H9 (cell line): ENCODE measurements around the gene SPDYA. TPM values are rescaled to one million over a fixed set of nuclear protein-coding genes. Genes with fewer than 3 reads are reported as not detected.

ENCODE experiments used
- DNase-seq: peaks from one replicate; pipeline ENCODE4 v3.0.0-alpha.2; 2017
- H2AFZ ChIP-seq: one replicate; pipeline ENCODE4 v1.6.1; 2013; ENCODE audit warnings: mild to moderate bottlenecking, low read length, control low read depth, moderate library complexity
- H2AK5ac ChIP-seq: 2 replicates; pipeline ENCODE4 v1.6.1; 2013; ENCODE audit warnings: low read length, control low read depth, mixed read lengths; ENCODE audit not compliant: insufficient read length
- H2BK120ac ChIP-seq: one replicate; pipeline ENCODE4 v1.6.1; 2013; ENCODE audit warnings: low read depth, mild to moderate bottlenecking, low read length, control low read depth, inconsistent platforms; ENCODE audit not compliant: poor library complexity, severe bottlenecking
- H2BK12ac ChIP-seq: 2 replicates; pipeline ENCODE4 v1.6.1; 2013; ENCODE audit warnings: low read length, control low read depth, mixed read lengths, low read depth; ENCODE audit not compliant: insufficient read length
- H2BK15ac ChIP-seq: 2 replicates; pipeline ENCODE4 v1.6.1; 2013; ENCODE audit warnings: low read depth, low read length, control low read depth
- H2BK20ac ChIP-seq: one replicate; pipeline ENCODE4 v1.6.1; 2013; ENCODE audit warnings: low read depth, mild to moderate bottlenecking, low read length, control low read depth, inconsistent platforms; ENCODE audit not compliant: poor library complexity, severe bottlenecking
- H2BK5ac ChIP-seq: 2 replicates; pipeline ENCODE4 v1.6.1; 2013; ENCODE audit warnings: low read length, control low read depth, mixed read lengths; ENCODE audit not compliant: insufficient read length
- H3K14ac ChIP-seq: 2 replicates; pipeline ENCODE4 v1.6.1; 2013; ENCODE audit warnings: low read length, control low read depth; ENCODE audit not compliant: insufficient read depth
- H3K18ac ChIP-seq: 2 replicates; pipeline ENCODE4 v1.6.1; 2013; ENCODE audit warnings: low read depth, mild to moderate bottlenecking, mixed read lengths, low read length, control low read depth; ENCODE audit not compliant: insufficient read length
- H3K23ac ChIP-seq: 2 replicates; pipeline ENCODE4 v1.6.1; 2013; ENCODE audit warnings: low read length, control low read depth, mixed read lengths, low read depth; ENCODE audit not compliant: insufficient read length
- H3K23me2 ChIP-seq: 2 replicates; pipeline ENCODE4 v1.6.1; 2013; ENCODE audit warnings: low read depth, mild to moderate bottlenecking, mixed read lengths, low read length, control low read depth; ENCODE audit not compliant: insufficient read length, poor library complexity, severe bottlenecking
- H3K27ac ChIP-seq: 2 replicates; pipeline ENCODE4 v1.5.1; 2013; ENCODE audit warnings: low read length, control low read depth, mixed read lengths, low read depth; ENCODE audit not compliant: insufficient read length
- H3K27me3 ChIP-seq: 2 replicates; pipeline ENCODE4 v1.6.1; 2013; ENCODE audit warnings: low read length, control low read depth, inconsistent platforms; ENCODE audit not compliant: insufficient read depth
- H3K4ac ChIP-seq: 2 replicates; pipeline ENCODE4 v1.6.1; 2013; ENCODE audit warnings: low read depth, mild to moderate bottlenecking, control low read depth, inconsistent platforms, low read length, moderate library complexity
- H3K4me1 ChIP-seq: 2 replicates; pipeline ENCODE4 v1.6.1; 2013; ENCODE audit warnings: low read length, control low read depth, inconsistent platforms; ENCODE audit not compliant: insufficient read depth
- H3K4me2 ChIP-seq: 2 replicates; pipeline ENCODE4 v1.6.1; 2013; ENCODE audit warnings: low read length, control low read depth, mixed read lengths; ENCODE audit not compliant: insufficient read length, insufficient read depth
- H3K56ac ChIP-seq: 2 replicates; pipeline ENCODE4 v1.6.1; 2013; ENCODE audit warnings: low read depth, mild to moderate bottlenecking, mixed read lengths, low read length, control low read depth; ENCODE audit not compliant: insufficient read length
- H3K79me1 ChIP-seq: 2 replicates; pipeline ENCODE4 v1.6.1; 2013; ENCODE audit warnings: low read depth, mild to moderate bottlenecking, moderate library complexity, low read length, control low read depth, inconsistent platforms; ENCODE audit not compliant: insufficient read depth, poor library complexity, severe bottlenecking
- H3K79me2 ChIP-seq: 2 replicates; pipeline ENCODE4 v1.6.1; 2013; ENCODE audit warnings: low read length, control low read depth, inconsistent platforms; ENCODE audit not compliant: insufficient read depth
- H3K9ac ChIP-seq: 2 replicates; pipeline ENCODE4 v1.6.1; 2013; ENCODE audit warnings: low read length, control low read depth, mixed read lengths; ENCODE audit not compliant: insufficient read length; ENCODE audit errors: extremely low read depth
- H3K9me3 ChIP-seq: one replicate; pipeline ENCODE4 v1.6.1; 2013; ENCODE audit warnings: low read depth, low read length, inconsistent platforms; ENCODE audit not compliant: control insufficient read depth
- H3T11ph ChIP-seq: one replicate; pipeline ENCODE4 v1.6.1; 2013; ENCODE audit warnings: mild to moderate bottlenecking, low read length, control low read depth, inconsistent platforms
- H4K20me1 ChIP-seq: one replicate; pipeline ENCODE4 v1.6.1; 2013; ENCODE audit not compliant: control insufficient read depth, insufficient read length, insufficient read depth
- H4K5ac ChIP-seq: 2 replicates; pipeline ENCODE4 v1.6.1; 2013; ENCODE audit warnings: low read depth, mild to moderate bottlenecking, mixed read lengths, low read length, control low read depth; ENCODE audit not compliant: insufficient read length
- H4K8ac ChIP-seq: replicated peaks from 2 replicates; pipeline ENCODE4 v1.6.1; 2013; ENCODE audit warnings: low read length, control low read depth, mixed read lengths, low read depth; ENCODE audit not compliant: insufficient read length
- H4K91ac ChIP-seq: 2 replicates; pipeline ENCODE4 v1.6.1; 2013; ENCODE audit warnings: low read depth, mild to moderate bottlenecking, moderate library complexity, mixed read lengths, low read length, control low read depth; ENCODE audit not compliant: insufficient read length
- H3K27ac Mint-ChIP-seq, 3 experiments: 2 replicates in 2 of 3; 3 replicates in 1 of 3; pipeline ENCODE4 v1.8.0; 2020 to 2021; ENCODE audit warnings: mixed read lengths in 3 of 3, mild to moderate bottlenecking in 1 of 3, moderate library complexity in 1 of 3
- H3K27me3 Mint-ChIP-seq: 2 replicates; pipeline ENCODE4 v1.8.0; 2021; ENCODE audit warnings: low read depth, mild to moderate bottlenecking, moderate library complexity, mixed read lengths
- H3K36me3 Mint-ChIP-seq, 3 experiments: 2 replicates in 2 of 3; 3 replicates in 1 of 3; pipeline ENCODE4 v1.8.0; 2020 to 2021; ENCODE audit warnings: low read depth in 3 of 3, mixed read lengths in 3 of 3; ENCODE audit not compliant: insufficient read depth in 1 of 3
- H3K4me1 Mint-ChIP-seq, 2 experiments: 2 replicates each; pipeline ENCODE4 v1.8.0; 2020; ENCODE audit warnings: mixed read lengths in 2 of 2
- H3K4me3 Mint-ChIP-seq, 2 experiments: 2 replicates in 1 of 2; 3 replicates in 1 of 2; pipeline ENCODE4 v1.8.0; 2020 to 2021; ENCODE audit warnings: mild to moderate bottlenecking in 2 of 2, mixed read lengths in 2 of 2, moderate library complexity in 1 of 2
- H3K9me3 Mint-ChIP-seq, 2 experiments: 2 replicates in 1 of 2; 3 replicates in 1 of 2; pipeline ENCODE4 v1.8.0; 2020; ENCODE audit warnings: mild to moderate bottlenecking in 2 of 2, mixed read lengths in 2 of 2, moderate library complexity in 1 of 2
- CTCF ChIP-seq: fragments of 200-600 bp; sonication (generic); conservative IDR thresholded peaks from 3 replicates; pipeline ENCODE4 v1.8.0; 2021; ENCODE audit warnings: antibody characterized with exemption, mild to moderate bottlenecking
- WGBS: extraction: QIAGEN DNeasy Blood & Tissue Kit; methylation state at CpG from one replicate; pipeline ENCODE4 v1.1.7; 2013; ENCODE audit warnings: missing lambda C conversion rate, low lambda C conversion rate, mixed read lengths; ENCODE audit not compliant: insufficient read length; ENCODE audit errors: extremely low coverage; 5-methylcytosine and 5-hydroxymethylcytosine counted together
- total RNA-seq: library from RNA; stranded (reverse); gene quantifications from 2 replicates; pipeline ENCODE4 v1.2.1, GENCODE V29; 2021

Gene SPDYA
- total RNA-seq, 1 experiment from 2014 or later, result 0.52 TPM

GRCh38 chr2:28779001-28779400 is 31.6 kb upstream of the SPDYA start:
- no CpG with 5 or more reads among the region's 2 CpGs for WGBS
- H3K14ac ChIP-seq, result no peak overlapping the region
- no peak overlapping the region for H4K5ac ChIP-seq
- H3K4me2 ChIP-seq, result no peak overlapping the region
- H2AFZ ChIP-seq, result no peak overlapping the region
- H3K79me2 ChIP-seq, result peaks cover 5% of the 10 kb centered on the region; the same call in 1 of the 2 replicates
- no peak overlapping the region for H3K4ac ChIP-seq
- TF ChIP-seq CTCF, result no peak
- H4K91ac ChIP-seq, result no peak overlapping the region
- H2BK20ac ChIP-seq, result no peak overlapping the region
- H2BK5ac ChIP-seq, result no peak overlapping the region
- no peak overlapping the region for H3T11ph ChIP-seq
- no peak overlapping the region for H2BK12ac ChIP-seq
- no peak overlapping the region for H2BK15ac ChIP-seq
- H3K27ac ChIP-seq, result no peak overlapping the region
- no peak overlapping the region for H3K4me3 Mint-ChIP-seq
- H3K27ac Mint-ChIP-seq, result no peak overlapping the region
- no peaks in the 10 kb centered on the region for H3K9me3 Mint-ChIP-seq
- no peak overlapping the region for H3K9ac ChIP-seq
- no peak for DNase-seq
- H2AK5ac ChIP-seq, result no peak overlapping the region
- H3K27me3 Mint-ChIP-seq, result no peaks in the 10 kb centered on the region
- H3K23me2 ChIP-seq, result no peaks in the 10 kb centered on the region
- no peak overlapping the region for H3K18ac ChIP-seq
- peaks cover 20 to 59% (median 56%) of the 10 kb centered on the region in 3 experiments; a peak in 6 of 7 replicates for H3K36me3 Mint-ChIP-seq
- no peak overlapping the region for H4K8ac ChIP-seq
- peaks cover 12% of the 10 kb centered on the region for H3K79me1 ChIP-seq
- H3K4me1 ChIP-seq, result no peaks in the 10 kb centered on the region
- no peak overlapping the region for H2BK120ac ChIP-seq
- H3K9me3 ChIP-seq, result no peaks in the 10 kb centered on the region
- H3K4me1 Mint-ChIP-seq, result peaks cover 0 to 5% of the 10 kb centered on the region in 2 experiments; a peak in 1 of 4 replicates
- H3K56ac ChIP-seq, result no peak overlapping the region
- H3K23ac ChIP-seq, result no peak overlapping the region
- no peaks in the 10 kb centered on the region for H4K20me1 ChIP-seq
- no peaks in the 10 kb centered on the region for H3K27me3 ChIP-seq
